ENCODE data around the gene SDHD. TPM values are rescaled to one million over a fixed set of nuclear protein-coding genes. Genes with fewer than 3 reads are reported as not detected.

SDHD gene
- total RNA-seq, 2 experiments from 2014 or later: 24.8 to 29.4 TPM

DNA sequence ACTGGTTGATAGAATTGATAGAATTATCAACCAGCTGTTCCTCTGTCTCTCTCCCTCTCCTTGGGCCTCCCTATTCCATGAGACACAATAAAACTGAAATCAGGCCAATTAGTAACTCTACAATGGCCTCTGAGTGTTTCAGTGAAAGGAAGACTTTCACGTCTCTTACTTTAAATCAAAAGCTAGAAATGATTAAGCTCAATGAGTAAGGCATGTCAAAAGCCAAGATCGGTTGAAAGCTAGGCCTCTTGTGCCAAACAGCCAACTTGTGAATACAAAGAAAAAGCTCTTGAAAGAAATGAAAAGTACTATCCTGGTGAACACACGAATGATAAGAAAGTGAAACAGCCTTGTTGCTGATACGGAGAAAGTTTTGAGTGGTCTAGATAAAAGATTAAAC, 29.5 kb upstream of the SDHD start:
- Mint-ChIP-seq H3K27me3 (no peaks in the 10 kb centered on the region), H3K4me1 (ENCODE audit: low read depth) (no peaks in the 10 kb centered on the region), H3K9me3 (no peaks in the 10 kb centered on the region), H3K36me3 (ENCODE audit: low read depth) (peaks cover 72% of the 10 kb centered on the region), H3K4me3 (no peak overlapping the region), H3K27ac (no peak overlapping the region)
- DNase-seq (no peak), ATAC-seq (ENCODE audit: poor library complexity) (no peak)
- no peaks in the 10 kb centered on the region for H3K9me3 ChIP-seq (ENCODE audit: control insufficient read depth in 1 of 2, insufficient read depth in 1 of 2, low read length in 2 of 2)
- no peak overlapping the region for H3K27ac ChIP-seq (ENCODE audit: low read depth in 1 of 2, low read length in 2 of 2)
- ChIA-PET CTCF (no interaction called here), POLR2A (interaction anchor here (0.6 to 1.0 kb wide), 2 partner anchors 32 to 1463 kb away, joined by 3 read pairs; partner anchors contain the start of gene DLAT)
- intact Hi-C loops (cut with DNase I, micrococcal nuclease): no loop called here
- no peak for TF ChIP-seq CTCF (IDR thresholded peaks at IDR 0.05)
- H3K4me1 ChIP-seq (ENCODE audit: insufficient read depth, low read length): no peaks in the 10 kb centered on the region
- H3K27me3 ChIP-seq (ENCODE audit: control insufficient read depth in 1 of 2, insufficient read depth in 2 of 2, low read length in 2 of 2): no peaks in the 10 kb centered on the region
- H3K36me3 ChIP-seq (ENCODE audit: insufficient read depth, low read length): peaks cover 59% of the 10 kb centered on the region
- H3K4me3 ChIP-seq (ENCODE audit: low read length): no peak overlapping the region

DNA sequence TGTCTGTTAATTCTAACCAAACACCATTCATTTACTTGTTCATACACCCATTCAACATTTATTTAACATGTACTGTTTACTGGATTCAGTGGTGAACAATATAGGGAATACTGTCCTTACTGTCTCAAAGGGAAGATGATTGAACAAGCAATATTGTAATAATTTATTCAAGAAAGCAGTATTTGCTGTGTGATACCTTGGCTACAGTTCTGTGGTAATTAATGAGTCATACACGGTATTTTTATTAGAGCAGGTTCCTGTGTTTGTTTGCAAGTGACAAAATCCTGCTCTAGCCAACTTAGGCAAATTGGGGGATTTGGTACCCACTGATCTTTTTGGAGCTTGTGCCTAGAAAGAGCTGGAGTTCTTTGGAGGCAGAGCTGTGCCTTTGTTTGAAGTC, 28.6 kb upstream of the SDHD start:
- no peak overlapping the region for H3K27ac Mint-ChIP-seq
- ChIA-PET CTCF (no interaction called here), POLR2A (no interaction called here)
- TF ChIP-seq CTCF (IDR thresholded peaks at IDR 0.05): no peak
- Histone ChIP-seq H3K9me3 (ENCODE audit: control insufficient read depth in 1 of 2, insufficient read depth in 1 of 2, low read length in 2 of 2) (no peaks in the 10 kb centered on the region), H3K36me3 (ENCODE audit: insufficient read depth, low read length) (peaks cover 59% of the 10 kb centered on the region), H3K27me3 (ENCODE audit: control insufficient read depth in 1 of 2, insufficient read depth in 2 of 2, low read length in 2 of 2) (no peaks in the 10 kb centered on the region), H3K27ac (ENCODE audit: low read depth in 1 of 2, low read length in 2 of 2) (no peak overlapping the region), H3K4me1 (ENCODE audit: insufficient read depth, low read length) (no peaks in the 10 kb centered on the region), H3K4me3 (ENCODE audit: low read length) (no peak overlapping the region)
- DNase-seq: no peak
- no peaks in the 10 kb centered on the region for H3K4me1 Mint-ChIP-seq (ENCODE audit: low read depth)
- H3K4me3 Mint-ChIP-seq: no peak overlapping the region
- no peaks in the 10 kb centered on the region for H3K9me3 Mint-ChIP-seq
- no peak for ATAC-seq (ENCODE audit: poor library complexity)
- peaks cover 73% of the 10 kb centered on the region for H3K36me3 Mint-ChIP-seq (ENCODE audit: low read depth)
- intact Hi-C loops (cut with DNase I, micrococcal nuclease): no loop called here
- no peaks in the 10 kb centered on the region for H3K27me3 Mint-ChIP-seq

- Histone ChIP-seq H3K9me3 (ENCODE audit: control insufficient read depth in 1 of 2, insufficient read depth in 1 of 2, low read length in 2 of 2) (no peaks in the 10 kb centered on the region), H3K4me3 (ENCODE audit: low read length) (no peak overlapping the region), H3K4me1 (ENCODE audit: insufficient read depth, low read length) (no peaks in the 10 kb centered on the region), H3K36me3 (ENCODE audit: insufficient read depth, low read length) (peaks cover 30% of the 10 kb centered on the region), H3K27me3 (ENCODE audit: control insufficient read depth in 1 of 2, insufficient read depth in 2 of 2, low read length in 2 of 2) (no peaks in the 10 kb centered on the region), H3K27ac (ENCODE audit: low read depth in 1 of 2, low read length in 2 of 2) (no peak overlapping the region)
- Mint-ChIP-seq H3K36me3 (ENCODE audit: low read depth) (peaks cover 39% of the 10 kb centered on the region), H3K4me1 (ENCODE audit: low read depth) (no peaks in the 10 kb centered on the region), H3K4me3 (no peak overlapping the region), H3K9me3 (no peaks in the 10 kb centered on the region), H3K27ac (no peak overlapping the region), H3K27me3 (peaks cover under 1% of the 10 kb centered on the region)
- no peak for ATAC-seq (ENCODE audit: poor library complexity)
- POLR2A ChIA-PET: no interaction called here
- no peak for TF ChIP-seq CTCF (IDR thresholded peaks at IDR 0.05)
- intact Hi-C loops (cut with DNase I, micrococcal nuclease): no loop called here
- CTCF ChIA-PET: no interaction called here
- no peak for DNase-seq
Observed at GRCh38 chr11:112062923-112063322, 23.8 kb upstream of the SDHD start.
